Measurements from ENCODE around the gene DCST2.

DCST2 gene

DNA sequence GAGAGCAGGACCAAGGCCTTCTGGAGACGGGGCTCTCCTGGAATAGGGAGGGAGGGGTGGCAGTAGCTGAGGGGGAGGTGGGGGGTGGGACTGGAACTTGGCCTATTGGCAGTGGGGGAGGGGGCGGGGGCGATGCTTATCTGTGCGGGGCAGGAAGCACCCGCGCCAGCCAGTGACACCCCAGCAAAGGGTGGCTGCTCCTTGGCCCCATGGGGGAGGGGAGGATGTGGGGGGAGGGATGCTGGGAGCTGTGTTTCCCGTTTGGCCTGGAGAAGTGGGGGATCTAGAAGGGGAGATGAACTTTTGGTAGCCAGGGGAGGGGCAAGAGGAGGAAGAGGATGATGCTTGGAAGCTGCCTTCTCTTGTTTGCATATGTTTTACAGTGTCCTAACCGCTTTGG, 19.9 kb downstream of the DCST2 start:
- TF ChIP-seq, protein P1, sequence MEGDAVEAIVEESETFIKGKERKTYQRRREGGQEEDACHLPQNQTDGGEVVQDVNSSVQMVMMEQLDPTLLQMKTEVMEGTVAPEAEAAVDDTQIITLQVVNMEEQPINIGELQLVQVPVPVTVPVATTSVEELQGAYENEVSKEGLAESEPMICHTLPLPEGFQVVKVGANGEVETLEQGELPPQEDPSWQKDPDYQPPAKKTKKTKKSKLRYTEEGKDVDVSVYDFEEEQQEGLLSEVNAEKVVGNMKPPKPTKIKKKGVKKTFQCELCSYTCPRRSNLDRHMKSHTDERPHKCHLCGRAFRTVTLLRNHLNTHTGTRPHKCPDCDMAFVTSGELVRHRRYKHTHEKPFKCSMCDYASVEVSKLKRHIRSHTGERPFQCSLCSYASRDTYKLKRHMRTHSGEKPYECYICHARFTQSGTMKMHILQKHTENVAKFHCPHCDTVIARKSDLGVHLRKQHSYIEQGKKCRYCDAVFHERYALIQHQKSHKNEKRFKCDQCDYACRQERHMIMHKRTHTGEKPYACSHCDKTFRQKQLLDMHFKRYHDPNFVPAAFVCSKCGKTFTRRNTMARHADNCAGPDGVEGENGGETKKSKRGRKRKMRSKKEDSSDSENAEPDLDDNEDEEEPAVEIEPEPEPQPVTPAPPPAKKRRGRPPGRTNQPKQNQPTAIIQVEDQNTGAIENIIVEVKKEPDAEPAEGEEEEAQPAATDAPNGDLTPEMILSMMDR (IDR thresholded peaks at IDR 0.05; ENCODE audit: borderline replicate concordance, insufficient read depth, low read depth, low read length): no peak
- H3K4me3 ChIP-seq (ENCODE audit: low read depth, low read length): no peak overlapping the region

DNA sequence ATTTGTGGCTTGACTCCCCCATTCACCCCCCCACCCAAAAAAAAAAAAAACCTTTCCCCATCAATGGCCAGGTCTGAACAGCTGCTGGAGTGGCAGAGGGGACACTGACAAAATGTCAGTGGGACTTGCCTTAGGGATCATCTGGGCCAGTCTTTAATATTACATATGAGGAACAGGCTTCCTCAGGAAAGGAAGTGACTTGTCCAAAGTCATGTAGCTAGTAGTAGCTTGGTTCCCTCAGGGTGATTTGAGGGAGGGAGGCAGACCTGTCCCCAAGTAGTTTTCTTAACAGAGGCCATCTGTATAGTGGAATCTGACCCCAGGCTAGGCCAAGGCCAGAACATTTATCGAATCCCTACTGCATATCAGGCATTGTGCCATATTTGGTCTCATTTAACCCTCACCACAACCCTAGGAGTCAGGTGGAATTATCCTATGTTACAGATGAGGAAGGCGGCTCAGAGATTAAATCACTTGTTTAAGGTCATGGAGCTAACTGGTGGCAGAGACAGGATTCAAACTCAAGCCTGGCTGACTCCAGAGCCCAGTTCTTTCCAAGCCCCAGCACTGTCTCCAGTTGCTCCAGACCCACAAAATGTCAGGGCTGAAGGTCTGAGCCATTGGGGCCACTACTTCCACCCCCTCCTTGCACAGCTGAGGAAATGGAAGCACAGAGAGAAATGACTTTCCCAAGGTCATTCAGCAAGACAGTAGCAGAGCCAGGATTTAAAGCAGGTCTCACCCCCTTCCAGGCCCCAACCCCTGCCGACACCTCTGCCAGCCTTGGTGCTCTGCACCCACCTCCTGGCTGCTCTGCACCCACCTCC, 20.6 kb downstream of the DCST2 start:
- TF ChIP-seq, protein P1 (IDR thresholded peaks at IDR 0.05; ENCODE audit: borderline replicate concordance, insufficient read depth, low read depth, low read length): no peak
- no peak overlapping the region for H3K4me3 ChIP-seq (ENCODE audit: low read depth, low read length)

DNA sequence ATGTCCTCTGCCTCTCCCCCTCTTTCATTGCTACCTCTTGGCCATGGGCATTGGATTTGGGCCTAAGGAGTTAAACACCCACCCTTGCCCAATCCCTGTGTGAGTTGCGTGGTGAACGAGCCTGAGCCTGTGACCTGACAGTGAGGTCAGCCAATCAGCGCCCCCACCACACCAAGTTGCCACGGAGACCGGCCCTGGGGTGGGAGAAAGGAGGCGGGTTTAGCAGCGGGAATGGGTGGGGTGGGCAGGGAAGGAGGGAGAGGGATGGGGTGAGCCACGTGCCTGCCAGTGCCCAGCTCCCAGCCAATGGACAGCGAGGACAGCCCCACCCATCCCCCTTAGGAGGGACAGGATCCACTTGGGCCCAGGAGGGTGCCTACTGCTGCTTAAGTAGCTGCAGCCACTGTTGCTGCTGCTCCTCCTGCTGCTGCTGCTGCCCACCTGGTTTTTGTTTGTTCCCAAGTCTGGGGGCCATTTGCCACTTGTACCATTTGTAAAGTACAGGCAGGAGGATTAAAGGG, 21.5 kb downstream of the DCST2 start:
- H3K4me3 ChIP-seq (ENCODE audit: low read depth, low read length): no peak overlapping the region
- TF ChIP-seq, protein P1 (IDR thresholded peaks at IDR 0.05; ENCODE audit: borderline replicate concordance, insufficient read depth, low read depth, low read length): no peak

DNA sequence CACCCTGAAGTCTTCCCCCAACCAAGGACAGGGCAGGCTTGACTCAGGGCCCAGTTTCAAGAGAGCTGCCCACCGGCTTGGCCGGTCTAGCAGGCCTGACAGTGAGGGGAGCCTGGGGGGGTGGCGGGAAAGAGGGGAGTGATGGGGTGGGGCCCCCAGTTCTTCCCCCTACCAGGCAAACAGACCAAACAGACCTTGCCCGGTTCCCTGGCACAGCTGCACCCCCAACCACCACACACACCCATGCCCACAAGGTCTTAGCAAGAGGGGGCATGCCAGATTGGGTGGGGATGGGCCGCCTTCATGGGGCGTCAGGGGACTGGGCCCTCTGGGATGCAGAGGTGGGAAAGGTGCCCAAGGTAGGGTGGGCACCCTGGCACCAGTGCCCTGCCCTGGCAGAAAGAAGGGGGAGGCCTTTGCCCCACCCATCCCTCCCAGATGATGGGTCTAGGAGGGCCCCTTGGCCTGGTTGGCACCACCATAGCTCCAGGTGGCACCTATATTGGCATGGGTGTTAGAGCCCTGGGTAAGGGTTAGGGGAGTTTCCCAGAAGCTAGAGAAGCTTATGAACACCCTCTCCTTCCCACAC, 22.1 kb downstream of the DCST2 start:
- TF ChIP-seq, protein P1 (IDR thresholded peaks at IDR 0.05; ENCODE audit: borderline replicate concordance, insufficient read depth, low read depth, low read length): no peak
- no peak overlapping the region for H3K4me3 ChIP-seq (ENCODE audit: low read depth, low read length)

DNA sequence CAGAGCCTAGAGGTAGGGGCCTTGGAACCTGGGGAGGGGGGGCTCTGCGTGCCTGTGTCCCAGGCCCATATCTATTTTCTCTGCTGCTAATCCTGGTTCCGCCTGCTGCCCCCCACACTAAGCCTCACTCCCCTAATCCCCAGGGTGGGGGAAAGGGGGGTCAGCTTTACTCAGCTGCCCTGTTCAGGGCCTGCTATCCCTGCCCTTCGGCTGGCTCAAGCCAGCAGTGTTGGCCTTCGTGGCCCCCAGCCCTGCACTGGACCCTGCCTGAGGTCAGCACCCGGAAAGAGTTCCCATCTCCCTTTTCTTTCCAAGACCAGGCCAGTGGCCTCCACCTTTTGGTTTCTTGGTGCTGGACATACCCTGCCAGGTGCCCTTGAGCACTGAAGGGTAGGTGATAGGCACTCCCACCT, 22.6 kb downstream of the DCST2 start:
- TF ChIP-seq, protein P1 (IDR thresholded peaks at IDR 0.05; ENCODE audit: borderline replicate concordance, insufficient read depth, low read depth, low read length): no peak
- H3K4me3 ChIP-seq (ENCODE audit: low read depth, low read length): no peak overlapping the region

DNA sequence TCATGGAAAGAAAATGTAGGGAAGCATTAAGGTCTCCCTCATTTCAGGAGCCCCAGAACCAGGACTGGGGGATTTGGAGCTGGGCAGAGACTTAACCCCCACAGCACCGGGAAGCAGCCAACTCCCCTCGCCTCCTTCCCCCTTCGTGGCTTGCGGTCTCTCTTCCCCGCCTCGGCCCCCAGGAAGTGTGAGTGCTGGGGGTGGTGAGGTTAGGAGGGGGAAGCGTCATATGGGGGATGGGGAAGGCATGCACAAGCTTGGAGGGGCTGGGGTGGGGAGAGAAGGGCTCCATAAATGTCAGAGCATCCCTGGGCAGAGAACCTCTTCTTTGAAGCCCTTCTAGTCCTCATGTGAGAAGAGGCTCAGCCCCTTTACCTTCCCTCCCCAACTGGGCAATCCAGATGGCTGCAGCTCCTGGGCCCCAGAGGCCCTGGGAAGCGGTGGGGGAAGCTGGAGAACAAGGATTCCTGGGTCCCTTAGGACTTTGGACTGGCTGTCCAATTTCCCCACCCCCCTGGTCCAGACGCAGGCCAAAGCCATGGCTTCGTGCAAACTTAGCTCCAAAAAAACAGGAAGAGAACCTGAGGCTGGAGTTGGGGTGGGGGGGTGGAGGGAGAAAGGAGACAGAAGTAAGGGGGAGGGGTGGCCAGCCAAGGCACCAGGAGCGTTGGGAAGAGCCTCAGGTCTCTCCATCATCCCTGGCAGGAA, 23.2 kb downstream of the DCST2 start:
- no peak overlapping the region for H3K4me3 ChIP-seq (ENCODE audit: low read depth, low read length)
- TF ChIP-seq, protein P1 (IDR thresholded peaks at IDR 0.05; ENCODE audit: borderline replicate concordance, insufficient read depth, low read depth, low read length): no peak

All from GM12875 (cell line).